Measurements from ENCODE around the gene VPS45.

VPS45 gene

DNA sequence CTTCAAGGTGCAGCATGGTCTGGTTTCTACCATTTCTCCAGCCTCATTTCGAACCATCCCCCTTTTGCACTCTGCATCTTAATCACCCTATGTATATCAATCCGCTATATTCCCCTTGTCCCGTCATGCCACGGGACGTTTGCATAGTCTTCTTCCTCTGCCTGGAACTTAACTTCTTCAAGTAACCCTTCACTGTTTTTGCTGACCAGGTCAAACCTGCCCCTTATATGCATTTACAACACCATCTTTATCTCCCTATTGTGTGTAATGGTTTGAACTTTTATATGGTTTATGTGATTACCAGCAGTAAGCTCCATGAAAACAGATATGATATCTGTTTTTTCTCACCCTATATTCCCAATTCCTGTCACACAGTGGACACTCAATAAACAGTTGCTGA lies 2.3 kb downstream of the VPS45 start:
- DNase-seq (ENCODE audit: insufficient read length, low spot score) (no peak), FAIRE-seq (no peak)

GRCh38 chr1:150072959-150073358 lies 5.4 kb downstream of the VPS45 start:
- DNase-seq (ENCODE audit: insufficient read length, low spot score), result no peak
- peak; percentile 53 for FAIRE-seq

DNA sequence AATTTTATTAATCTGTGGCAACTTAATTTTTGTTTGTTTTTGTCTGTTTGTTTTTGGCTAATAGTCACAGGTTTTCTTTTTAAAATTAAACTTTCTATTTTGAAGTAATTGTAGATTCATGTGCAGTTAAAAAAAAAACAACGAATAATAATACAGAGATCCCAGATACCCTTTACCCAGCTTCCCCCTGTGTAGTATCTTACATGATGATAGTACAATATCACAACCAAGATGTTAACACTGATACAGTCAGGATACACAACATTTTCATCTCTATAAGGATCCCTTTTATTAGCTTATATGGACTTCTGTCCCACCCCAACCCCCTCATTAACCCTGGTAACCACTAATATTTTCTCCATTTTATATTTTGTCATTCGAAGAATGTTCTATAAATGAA lies 5.9 kb downstream of the VPS45 start:
- DNase-seq (ENCODE audit: insufficient read length, low spot score) (no peak), FAIRE-seq (no peak)

DNA sequence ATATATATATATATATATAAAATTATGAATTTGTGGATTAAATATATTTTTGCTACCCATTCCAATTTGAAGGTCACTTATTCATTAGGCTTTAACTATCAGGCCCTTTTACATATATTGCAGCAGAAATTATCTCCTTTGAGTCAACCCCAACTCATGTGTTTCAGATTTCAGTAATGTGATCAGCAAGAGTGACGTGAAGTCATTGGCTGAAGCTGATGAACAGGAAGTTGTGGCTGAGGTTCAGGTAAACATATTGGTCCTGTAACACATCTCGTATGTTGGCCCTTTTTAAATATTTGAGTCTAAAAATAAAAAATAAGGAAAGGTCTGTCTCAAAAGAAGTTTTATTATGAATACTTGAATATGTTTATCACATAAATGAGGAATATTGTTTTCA lies 8.5 kb downstream of the VPS45 start:
- DNase-seq (ENCODE audit: insufficient read length, low spot score), result no peak
- no peak for FAIRE-seq

DNA sequence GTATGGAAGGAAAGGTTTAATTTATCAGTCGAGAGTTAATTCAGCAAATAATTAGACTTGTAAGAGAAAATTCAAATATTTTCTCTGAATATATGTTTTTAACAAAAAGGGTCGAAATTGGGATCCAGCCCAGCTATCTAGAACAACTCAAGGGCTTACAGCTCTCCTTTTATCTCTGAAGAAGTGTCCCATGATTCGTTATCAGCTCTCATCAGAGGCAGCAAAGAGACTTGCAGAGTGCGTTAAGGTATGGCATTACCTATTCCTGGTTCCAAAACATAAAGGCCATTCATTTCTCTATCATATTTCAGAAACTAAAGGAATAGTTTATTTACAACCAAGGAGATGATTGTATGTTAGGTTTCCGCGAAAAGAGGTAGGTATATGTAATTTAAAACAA lies 9.4 kb downstream of the VPS45 start:
- FAIRE-seq (no peak), DNase-seq (ENCODE audit: insufficient read length, low spot score) (no peak)

DNA sequence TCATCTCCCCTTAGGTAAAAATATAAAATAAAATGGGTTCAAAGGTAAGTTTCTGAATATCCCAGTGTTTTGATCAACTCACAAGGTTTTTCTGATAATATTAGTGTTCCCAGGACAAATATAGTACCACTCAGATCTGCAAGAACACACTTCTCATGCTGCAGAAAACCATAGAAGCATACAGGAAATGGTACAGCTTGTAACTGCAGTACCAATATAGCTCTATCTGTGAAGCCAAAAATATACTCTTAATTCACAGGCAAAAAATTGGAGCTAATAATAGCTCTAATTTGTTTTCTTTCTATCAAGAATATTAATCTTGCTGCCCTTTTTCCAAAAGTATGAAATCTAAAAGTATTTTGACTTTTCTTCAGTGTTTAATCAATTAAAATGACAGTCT lies 13.2 kb downstream of the VPS45 start:
- no peak for DNase-seq (ENCODE audit: insufficient read length, low spot score)
- FAIRE-seq, result no peak

DNA sequence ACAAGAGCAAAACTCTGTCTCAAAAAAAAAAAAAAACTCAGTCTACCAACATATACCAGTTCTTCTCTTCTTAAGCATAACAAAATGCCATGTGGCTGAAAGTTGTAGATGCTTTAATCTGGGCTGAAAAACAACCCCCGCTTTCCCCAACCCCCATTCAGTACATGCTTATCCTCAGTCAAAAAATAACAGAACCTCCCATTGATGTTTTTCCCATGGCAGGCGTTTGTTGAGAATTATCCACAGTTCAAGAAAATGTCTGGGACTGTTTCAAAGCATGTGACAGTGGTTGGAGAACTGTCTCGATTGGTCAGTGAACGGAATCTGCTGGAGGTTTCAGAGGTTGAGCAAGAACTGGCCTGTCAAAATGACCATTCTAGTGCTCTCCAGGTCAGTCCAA lies 14.9 kb downstream of the VPS45 start:
- FAIRE-seq, result no peak
- DNase-seq (ENCODE audit: insufficient read length, low spot score), result no peak

DNA sequence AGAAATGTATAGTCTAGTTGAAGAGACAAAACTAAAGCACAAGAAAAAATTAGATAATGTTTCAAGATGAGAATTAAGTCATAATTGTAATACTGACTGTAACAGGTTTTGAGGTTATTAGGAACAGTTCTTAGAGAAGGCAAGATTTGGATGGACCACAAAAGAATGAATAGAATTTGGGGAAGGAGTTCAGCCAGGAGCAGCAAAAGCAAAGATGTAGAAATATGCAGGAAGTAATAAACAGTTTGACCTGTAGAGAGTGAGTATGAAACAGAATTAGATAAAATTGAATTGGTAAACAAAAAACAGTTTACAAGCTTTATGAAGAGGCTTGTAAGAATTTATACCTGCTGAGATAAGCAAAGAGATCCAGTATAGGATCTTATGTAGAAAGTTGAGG lies 16.3 kb downstream of the VPS45 start:
- FAIRE-seq (no peak), DNase-seq (ENCODE audit: insufficient read length, low spot score) (no peak)

GRCh38 chr1:150085406-150085805 lies 17.8 kb downstream of the VPS45 start:
- FAIRE-seq (no peak), DNase-seq (ENCODE audit: insufficient read length, low spot score) (no peak)

- FAIRE-seq (no peak), DNase-seq (ENCODE audit: insufficient read length, low spot score) (no peak)
Observed at GRCh38 chr1:150087415-150087814, 19.8 kb downstream of the VPS45 start.

- FAIRE-seq, result peak; percentile 97
Observed at GRCh38 chr1:150089846-150090520, 22.4 kb downstream of the VPS45 start.

GRCh38 chr1:150092180-150092791 lies 24.7 kb downstream of the VPS45 start:
- no peak for DNase-seq (ENCODE audit: insufficient read length, low spot score)
- FAIRE-seq, result no peak

More at GRCh38 chr1:150089846-150090520, 22.4 kb downstream of the VPS45 start:
- no peak for DNase-seq (ENCODE audit: insufficient read length, low spot score)

GRCh38 chr1:150093805-150094204 lies 26.2 kb downstream of the VPS45 start:
- DNase-seq (ENCODE audit: insufficient read length, low spot score), result no peak
- FAIRE-seq, result no peak

- no peak for FAIRE-seq
Observed at GRCh38 chr1:150094734-150095265, 27.2 kb downstream of the VPS45 start.

GRCh38 chr1:150102986-150103385 lies 35.4 kb downstream of the VPS45 start:
- no peak for DNase-seq (ENCODE audit: insufficient read length, low spot score)
- no peak for FAIRE-seq

More at GRCh38 chr1:150094734-150095265, 27.2 kb downstream of the VPS45 start:
- DNase-seq (ENCODE audit: insufficient read length, low spot score), result no peak

- DNase-seq (ENCODE audit: insufficient read length, low spot score), result no peak
- FAIRE-seq, result no peak
Observed at GRCh38 chr1:150106341-150106740, 38.8 kb downstream of the VPS45 start.

- peak; percentile 89 for FAIRE-seq
Observed at GRCh38 chr1:150109586-150109985, 42.0 kb downstream of the VPS45 start.

DNA sequence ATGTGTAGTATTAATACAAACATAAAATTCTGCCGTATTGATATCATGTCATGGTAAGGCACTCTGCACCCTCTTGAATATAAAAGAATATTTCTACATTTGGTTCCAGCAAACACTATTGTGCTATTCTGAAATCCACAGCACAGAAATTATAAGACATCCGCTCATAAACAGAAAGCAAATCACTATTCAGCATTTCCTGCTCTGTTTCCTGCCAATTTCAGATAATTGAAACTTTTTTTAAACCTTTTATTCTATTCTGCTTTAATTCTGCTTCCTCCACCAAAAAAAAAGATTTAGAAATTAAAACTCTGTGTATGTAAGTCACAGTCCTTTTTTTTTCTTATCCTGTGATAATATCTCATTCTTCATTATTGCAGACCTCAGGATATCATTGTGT lies 42.5 kb downstream of the VPS45 start:
- DNase-seq (ENCODE audit: insufficient read length, low spot score) (no peak), FAIRE-seq (no peak)

More at GRCh38 chr1:150109586-150109985, 42.0 kb downstream of the VPS45 start:
- peak; percentile 5 for DNase-seq (ENCODE audit: insufficient read length, low spot score)

DNA sequence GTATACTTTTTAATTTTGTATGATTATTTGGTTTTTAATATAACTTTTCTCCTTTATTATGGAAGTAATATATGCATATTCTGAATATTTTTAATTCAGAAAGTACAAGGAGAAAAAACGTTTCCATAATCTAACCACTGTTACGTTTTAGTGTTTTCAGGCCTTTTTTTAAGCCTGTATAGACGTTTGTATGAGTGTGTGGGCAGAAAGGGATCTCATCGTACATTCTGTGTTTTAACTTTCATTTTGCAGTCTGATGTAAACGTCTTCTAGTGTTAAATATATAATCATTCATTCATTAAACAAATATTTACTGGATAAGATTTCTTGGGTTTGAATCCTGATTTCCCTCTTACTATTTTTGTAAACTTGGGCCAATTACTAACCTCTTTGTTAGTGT lies 44.1 kb downstream of the VPS45 start:
- no peak for FAIRE-seq
- no peak for DNase-seq (ENCODE audit: insufficient read length, low spot score)

DNA sequence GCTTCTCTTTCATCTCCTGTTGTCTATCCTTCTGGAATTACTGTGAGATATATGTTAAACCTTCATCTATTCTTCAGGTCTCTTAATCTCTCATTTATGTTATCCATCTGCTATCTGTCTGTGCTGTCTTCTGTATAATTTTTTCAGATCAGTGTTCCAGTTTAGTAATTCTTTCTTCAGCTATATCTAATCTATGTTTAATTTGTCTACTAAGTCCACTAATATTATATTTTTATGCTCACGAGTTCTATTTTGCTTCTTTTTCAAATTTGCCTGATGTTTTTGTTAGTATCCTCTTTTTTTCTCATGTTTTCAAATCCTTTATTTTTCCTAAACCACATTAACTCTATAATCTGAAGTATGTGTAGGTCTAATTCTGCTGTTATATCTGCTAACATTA lies 47.5 kb downstream of the VPS45 start:
- FAIRE-seq (no peak), DNase-seq (ENCODE audit: insufficient read length, low spot score) (no peak)

GRCh38 chr1:150118716-150119115 lies 51.1 kb downstream of the VPS45 start:
- DNase-seq (ENCODE audit: insufficient read length, low spot score) (no peak), FAIRE-seq (no peak)

GRCh38 chr1:150121236-150121862 lies 53.8 kb downstream of the VPS45 start:
- FAIRE-seq (no peak), DNase-seq (ENCODE audit: insufficient read length, low spot score) (no peak)
